CD4-positive, alpha-beta T cell treated with Interleukin-15 for 1 hour (primary cell): ENCODE results near the gene CACNA1I.

Experiments used
- DNase-seq: peaks from one replicate; pipeline ENCODE4 v3.0.0-alpha.2; 2020

Gene CACNA1I

GRCh38 chr22:39598017-39598965, 27.7 kb downstream of the CACNA1I start:
- DNase-seq = peak; percentile 74

GRCh38 chr22:39600491-39601179, 30.1 kb downstream of the CACNA1I start:
- no peak for DNase-seq

GRCh38 chr22:39601180-39601535, 30.6 kb downstream of the CACNA1I start:
- DNase-seq = peak; percentile 23

- no peak for DNase-seq
Observed at GRCh38 chr22:39603345-39603744, 32.8 kb downstream of the CACNA1I start.

- DNase-seq = no peak
Observed at GRCh38 chr22:39610246-39610645, 39.7 kb downstream of the CACNA1I start.

DNA sequence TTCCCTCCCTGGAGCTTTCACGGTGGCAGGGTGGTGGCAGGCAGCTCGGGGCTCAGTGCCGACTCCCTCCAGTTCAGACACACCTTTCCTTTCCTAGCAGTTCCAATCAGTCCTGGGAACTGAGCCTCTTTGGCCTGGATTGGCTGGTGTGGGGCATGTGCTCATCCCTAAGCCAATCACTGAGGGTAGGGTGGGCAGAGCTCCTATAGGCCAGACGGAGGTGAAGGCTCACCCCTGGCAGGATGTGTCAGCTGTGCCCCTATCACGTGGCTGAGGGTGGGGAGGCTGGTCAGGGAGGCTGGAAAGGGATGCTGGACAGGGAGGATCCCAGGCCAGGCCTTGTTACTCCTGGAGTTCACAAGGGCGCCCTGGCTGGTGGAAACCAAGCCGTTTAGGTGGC, 40.2 kb downstream of the CACNA1I start:
- DNase-seq = no peak

GRCh38 chr22:39611360-39611759, 40.8 kb downstream of the CACNA1I start:
- no peak for DNase-seq

DNA sequence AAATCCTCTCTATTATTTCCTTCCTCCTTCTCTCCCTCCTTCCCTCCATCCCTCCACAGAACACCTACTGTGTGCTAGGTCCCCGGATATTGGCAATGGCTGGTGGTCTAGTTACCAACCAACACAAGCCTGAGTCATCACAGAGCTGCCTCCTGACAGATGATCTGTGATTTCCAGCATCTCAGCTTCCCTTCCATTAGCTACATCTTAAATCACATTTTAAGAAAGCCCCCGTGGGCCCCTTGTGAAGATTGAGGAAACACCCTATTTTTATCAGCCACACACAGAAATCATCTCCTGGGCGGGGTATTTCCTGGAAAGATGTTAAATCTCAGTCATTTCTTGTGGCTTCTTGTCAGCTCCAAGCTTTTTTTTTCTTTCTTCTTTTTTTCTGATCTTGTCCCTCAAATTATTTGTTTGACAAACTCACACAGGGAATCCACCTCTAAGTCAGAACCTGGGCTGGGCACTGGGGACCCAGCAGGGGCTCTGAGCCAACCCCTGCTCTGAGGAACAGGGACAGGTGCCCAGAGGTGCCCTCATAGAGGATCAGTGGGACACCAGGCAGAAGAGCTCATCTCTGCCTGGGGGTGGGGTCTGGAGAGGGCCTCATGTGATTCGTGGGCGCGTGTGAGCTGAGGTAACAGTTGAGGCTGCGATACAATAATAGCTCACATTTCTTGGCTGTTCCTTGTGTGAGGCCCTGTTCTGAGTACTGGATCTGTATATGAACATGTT, 42.4 kb downstream of the CACNA1I start:
- no peak for DNase-seq

DNA sequence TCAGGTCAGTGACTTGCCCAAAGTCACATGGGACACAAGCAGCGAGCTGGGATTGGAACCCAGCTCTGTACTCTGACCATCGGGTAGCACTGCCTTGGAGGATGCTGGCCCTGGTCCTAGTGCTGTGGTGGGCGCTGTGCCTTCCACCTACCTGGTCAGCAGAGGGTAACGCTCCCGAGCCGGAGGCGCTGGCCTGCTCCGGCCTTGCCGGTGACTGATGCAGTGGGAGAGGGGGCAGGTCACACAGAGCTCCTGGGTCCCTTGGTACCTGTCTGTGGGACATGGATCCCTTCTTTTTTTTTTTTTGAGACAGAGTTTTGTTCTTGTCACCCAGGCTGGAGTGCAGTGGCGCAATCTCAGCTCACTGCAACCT, 43.0 kb downstream of the CACNA1I start:
- no peak for DNase-seq

GRCh38 chr22:39614442-39614841, 43.9 kb downstream of the CACNA1I start:
- no peak for DNase-seq

GRCh38 chr22:39616051-39616450, 45.5 kb downstream of the CACNA1I start:
- DNase-seq = no peak

DNA sequence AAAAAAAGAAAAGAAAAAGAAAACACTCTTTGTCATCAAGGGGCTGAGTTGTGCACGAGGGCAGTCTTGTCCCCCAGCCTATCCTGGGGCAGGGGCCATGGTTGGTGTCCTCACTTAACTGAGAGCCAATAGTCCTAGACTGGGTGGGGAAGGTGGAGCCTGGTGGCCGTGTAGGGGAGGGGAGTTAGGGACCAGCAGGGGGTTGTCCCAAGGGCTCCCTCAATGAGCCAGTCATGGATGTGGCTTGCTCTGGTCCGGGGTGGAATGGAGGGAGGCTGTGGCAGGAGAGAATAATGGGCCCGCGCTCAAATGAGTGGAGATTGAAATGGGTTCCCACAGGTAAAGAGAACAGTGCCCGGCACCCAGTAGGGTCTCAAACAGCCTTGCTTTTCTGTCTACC, 46.2 kb downstream of the CACNA1I start:
- no peak for DNase-seq

GRCh38 chr22:39617342-39617741, 46.8 kb downstream of the CACNA1I start:
- no peak for DNase-seq

DNA sequence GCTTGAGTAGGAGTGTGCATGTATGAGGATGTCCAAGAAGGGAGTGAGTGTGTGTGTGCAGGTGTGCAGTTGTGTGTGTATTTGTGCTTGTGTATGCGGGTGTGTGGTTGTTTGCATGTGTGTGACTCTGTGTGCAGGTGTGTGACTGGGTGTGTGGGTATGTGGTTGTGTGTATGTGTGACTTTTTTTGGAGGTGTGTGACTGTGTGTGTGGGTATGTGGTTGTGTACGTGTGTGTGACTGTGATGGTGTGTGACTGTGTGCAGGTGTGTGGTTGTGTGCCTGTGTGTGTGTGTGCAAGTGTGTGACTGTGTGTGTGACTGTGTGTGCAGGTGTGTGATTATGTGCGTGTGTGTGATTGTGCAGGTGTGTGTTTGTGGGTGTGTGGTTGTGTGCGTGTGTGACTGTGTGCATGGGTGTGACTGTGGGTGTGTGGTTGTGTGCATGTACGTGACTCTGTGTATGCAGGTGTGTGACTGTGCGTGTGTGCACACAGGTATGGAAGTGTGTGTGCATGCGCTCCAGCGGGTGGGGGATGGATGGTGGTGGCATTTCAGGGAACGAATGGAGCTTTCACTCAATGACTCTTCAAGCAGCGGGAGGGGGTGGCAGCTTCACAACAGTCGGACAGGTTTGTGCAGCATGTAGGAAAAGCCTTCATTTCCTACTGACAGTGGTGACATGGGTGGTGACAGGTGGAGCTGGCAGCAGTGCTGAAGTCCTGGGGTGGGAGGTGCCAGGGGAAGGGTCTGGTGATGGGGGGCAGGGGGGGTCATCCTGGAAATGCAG, 47.6 kb downstream of the CACNA1I start:
- DNase-seq = no peak

GRCh38 chr22:39618996-39619530, 48.5 kb downstream of the CACNA1I start:
- no peak for DNase-seq

- DNase-seq = no peak
Observed at GRCh38 chr22:39620924-39621690, 50.6 kb downstream of the CACNA1I start.

GRCh38 chr22:39621826-39622225, 51.3 kb downstream of the CACNA1I start:
- DNase-seq = no peak

DNA sequence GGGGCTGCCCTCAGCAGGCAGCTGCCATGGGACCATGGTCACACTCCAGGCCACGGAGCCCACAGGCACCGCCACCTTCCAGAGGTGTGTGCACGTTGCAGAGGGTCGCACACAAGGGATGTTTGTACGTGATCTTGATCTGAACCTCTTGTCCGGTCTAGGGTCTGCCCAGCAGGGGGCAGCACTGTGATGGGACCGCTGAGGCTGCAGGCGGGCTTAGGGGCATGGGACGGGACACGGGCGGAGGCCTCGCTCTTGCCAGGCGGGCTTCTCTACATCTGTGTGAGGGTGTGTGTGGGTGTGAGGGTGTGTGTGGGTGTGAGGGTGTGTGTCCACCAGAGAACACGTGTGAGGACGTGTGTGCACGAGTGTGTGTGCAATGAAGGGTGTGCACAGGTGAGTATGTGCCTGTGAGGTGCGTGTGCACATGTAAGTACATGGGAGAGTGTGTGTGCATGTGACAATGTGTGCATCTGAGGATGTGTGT, 52.4 kb downstream of the CACNA1I start:
- DNase-seq = peak; percentile 51

DNA sequence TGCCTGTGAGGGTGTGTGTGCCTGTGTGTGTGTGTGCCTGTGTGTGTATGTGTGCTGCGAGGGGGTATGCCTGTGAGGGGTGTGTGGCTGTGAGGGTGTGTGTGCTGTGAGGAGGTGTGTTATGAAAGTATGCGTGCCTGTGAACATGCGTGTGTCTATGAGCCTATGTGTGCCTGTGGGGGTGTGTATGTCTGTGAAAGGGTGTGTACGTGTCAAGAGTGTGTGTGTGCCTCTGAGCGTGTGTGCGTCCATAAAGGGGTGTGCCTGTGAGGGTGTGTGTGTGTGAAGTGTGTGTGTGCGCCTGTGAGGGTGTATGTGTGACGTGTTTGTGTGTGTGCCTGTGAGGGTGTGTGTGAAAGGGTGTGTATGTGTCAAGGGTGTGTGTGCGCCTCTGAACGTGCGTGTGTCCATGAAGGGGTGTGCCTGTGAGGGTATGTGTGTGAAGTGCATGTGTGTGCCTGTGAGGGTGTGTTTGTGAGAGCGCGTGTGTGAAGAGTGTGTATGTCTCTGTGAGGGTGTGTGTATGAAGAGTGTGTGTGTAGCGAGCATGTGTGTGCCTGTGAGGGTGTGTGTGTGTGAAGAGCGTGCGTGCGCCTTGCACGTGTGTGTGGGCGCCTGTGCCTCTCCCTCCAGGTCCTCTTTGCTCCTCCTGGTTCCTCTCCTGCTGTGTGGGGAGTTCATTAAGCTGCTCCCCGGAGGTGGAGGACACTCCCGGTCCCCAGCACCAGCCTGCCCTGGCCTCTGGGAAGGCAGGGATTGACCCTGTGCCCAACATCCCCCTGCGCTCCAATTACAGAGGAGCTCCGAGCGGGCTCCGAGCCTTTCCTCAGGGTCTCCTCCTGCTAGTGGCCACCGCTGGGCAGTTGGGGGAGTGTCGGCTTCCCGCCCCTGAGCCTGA, 53.3 kb downstream of the CACNA1I start:
- DNase-seq = no peak

DNA sequence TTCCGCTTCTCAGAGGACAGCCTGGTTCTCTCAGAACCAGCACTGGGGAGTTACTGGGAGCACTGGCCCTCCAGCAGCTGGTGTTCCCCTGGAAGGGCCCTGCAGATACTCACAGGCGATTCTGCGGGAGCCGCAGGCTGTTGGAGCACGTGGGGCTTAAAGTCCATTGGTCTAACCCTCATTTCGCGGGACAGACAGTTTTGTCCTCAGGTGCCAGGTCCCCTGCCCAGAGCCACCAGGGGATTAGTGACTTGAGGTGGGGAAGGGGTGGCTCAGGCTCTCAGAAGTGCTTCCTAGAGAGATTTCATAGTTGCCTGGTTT, 53.9 kb downstream of the CACNA1I start:
- DNase-seq = no peak
